ENCODE results near the gene FGD2.

FGD2 gene

GRCh38 chr6:37015532-37015931, 10.1 kb downstream of the FGD2 start:
- DNase-seq (ENCODE audit: low read depth, low spot score) = no peak
- H3K27ac ChIP-seq = no peak overlapping the region

DNA sequence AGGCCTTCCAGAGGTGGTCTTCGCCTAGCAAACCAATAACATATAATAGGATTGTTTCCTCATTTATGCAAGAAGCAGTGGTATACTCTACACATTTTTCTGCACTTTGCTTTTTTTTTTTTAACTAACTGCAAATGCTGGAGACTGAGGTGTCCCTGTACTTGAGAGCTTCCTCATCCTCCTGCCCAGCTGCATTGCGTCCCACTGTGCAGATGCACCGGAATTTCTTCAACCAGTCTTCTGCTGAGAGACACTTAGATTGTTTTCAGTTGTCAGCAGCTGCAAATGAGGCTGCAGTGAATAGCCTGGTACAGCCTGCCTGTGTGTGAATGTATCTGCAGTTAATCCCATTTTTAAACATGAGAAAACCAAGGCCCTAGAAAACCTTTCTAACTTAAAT, 11.5 kb downstream of the FGD2 start:
- no peak for DNase-seq (ENCODE audit: low read depth, low spot score)

GRCh38 chr6:37017606-37018197, 12.2 kb downstream of the FGD2 start:
- H3K27ac ChIP-seq = no peak overlapping the region
- no peak for DNase-seq (ENCODE audit: low read depth, low spot score)

More for the DNA sequence above, 11.5 kb downstream of the FGD2 start:
- H3K27ac ChIP-seq = no peak overlapping the region

DNA sequence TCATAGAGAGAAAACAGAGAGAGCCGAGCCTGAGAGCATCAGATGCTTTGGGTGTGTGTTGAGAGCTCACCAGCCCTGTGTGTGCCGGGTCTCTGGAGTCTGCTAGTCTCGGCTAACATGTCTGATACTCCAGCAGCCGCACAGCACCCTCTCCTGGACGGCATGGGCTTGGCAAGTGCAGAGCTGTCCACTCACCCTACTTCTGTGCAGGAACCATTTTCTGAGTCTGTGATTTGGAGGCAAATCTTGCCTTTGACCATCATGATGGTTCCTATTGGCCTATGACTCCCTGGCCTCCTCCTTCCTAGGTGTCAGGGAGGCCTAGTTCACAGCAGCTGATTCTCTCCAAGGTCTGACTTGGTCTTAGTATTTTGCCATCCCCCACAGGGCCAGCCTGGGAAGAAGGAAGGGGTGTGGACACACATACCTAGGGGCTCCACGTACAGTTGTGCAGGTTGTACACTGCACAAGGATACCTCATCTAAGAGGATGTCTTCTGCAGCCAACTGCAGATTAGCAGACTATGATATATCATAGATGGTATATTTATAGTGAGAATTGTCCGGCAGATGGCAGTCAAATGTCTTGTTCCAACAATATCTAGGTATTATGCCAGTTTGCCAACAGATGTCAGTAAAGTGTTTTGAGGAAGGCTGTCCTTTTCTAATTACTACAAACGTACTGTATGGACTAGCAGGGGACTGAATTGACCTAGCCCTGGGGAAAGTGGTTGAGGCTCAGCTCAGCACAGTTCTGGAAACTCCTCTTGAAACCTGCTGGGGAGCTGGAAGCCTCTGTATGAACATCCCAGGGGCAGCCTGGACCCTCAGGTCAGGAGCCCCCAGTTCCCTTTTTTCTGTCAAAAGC, 13.0 kb downstream of the FGD2 start:
- no peak for DNase-seq (ENCODE audit: low read depth, low spot score)
- H3K27ac ChIP-seq = no peak overlapping the region

DNA sequence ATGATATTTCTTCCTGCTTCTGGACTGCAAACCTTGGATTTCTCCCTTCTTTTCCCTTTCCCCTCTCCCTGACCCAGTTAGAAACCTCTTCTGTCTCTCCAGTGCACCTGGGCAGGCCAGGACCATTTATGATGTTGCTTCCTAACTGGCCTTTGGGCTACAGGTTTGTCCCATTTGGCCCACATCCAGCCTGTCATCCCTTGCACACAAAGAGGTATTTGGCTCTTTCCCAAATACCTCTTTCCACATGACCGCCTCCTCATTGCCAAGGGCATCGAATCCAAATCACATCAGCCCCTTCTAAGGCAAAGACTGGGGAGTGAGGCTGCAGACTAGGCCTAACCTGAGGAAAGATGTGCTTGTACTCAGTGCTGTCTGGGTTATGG, 13.6 kb downstream of the FGD2 start:
- no peak for DNase-seq (ENCODE audit: low read depth, low spot score)
- no peak overlapping the region for H3K27ac ChIP-seq

- no peak for DNase-seq (ENCODE audit: low read depth, low spot score)
- no peak overlapping the region for H3K27ac ChIP-seq
Measured at GRCh38 chr6:37020381-37020780, 14.9 kb downstream of the FGD2 start.

DNA sequence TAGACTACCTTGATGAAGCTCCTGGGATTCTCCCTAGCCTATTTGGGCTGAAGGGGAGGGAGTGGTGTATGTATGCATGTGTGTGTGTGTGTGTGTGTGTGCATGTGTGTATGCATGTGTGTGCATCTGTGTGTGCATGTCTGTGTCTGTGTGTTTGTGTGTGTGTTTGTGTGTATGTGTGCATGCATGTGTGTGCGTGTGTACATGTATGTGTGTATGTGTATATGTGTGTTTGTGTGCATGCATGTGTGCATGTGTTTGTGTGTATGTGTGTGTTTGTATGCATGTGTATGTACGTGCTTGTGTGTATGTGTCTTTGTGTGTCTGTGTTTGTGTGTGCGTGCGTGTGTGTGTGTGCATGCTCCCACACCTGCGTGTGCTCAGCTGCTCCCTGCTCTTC, 15.4 kb downstream of the FGD2 start:
- DNase-seq (ENCODE audit: low read depth, low spot score) = no peak
- H3K27ac ChIP-seq = no peak overlapping the region

DNA sequence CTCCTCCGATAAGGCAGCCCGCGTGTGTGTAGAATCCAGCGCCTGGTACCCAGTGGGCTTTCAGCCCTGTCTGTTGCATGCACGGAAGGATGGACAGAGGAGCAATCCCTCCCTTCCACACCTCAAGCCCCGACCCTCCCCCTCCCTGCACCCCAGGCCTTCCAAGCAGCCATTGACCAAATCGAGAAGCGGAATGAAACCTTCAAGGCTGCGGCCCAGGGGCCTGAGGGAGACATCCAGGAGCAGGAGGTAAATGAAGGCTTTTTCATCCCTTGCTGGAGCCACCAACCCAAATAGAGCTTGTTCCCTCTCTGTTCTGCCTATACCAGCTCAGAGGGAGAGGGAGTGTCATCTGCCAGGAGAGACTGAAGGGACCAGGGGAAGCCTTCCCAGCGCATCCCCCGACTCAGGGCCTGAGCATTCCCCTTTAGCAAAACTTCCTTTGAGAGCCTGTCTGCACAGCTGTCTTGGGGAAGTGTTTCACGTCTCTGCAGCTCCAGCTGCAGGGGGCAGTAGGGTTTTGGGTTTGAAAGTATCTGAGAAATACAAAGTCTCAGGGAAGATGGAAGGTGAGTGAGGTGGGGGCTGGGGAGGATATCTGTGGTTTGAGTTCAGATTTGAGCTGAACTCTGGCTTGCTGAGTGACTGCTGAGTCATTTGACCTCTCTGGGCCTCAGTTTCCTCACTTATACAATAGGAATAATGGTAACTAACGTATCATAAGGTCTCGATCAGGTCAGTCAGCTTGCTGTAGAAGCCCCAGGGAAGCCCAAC, 16.1 kb downstream of the FGD2 start:
- no peak for DNase-seq (ENCODE audit: low read depth, low spot score)
- no peak overlapping the region for H3K27ac ChIP-seq

GRCh38 chr6:37022135-37022863, 16.8 kb downstream of the FGD2 start:
- no peak overlapping the region for H3K27ac ChIP-seq
- no peak for DNase-seq (ENCODE audit: low read depth, low spot score)

- DNase-seq (ENCODE audit: low read depth, low spot score) = peak; percentile 96
Measured at GRCh38 chr6:37024656-37025337, 19.3 kb downstream of the FGD2 start.

DNA sequence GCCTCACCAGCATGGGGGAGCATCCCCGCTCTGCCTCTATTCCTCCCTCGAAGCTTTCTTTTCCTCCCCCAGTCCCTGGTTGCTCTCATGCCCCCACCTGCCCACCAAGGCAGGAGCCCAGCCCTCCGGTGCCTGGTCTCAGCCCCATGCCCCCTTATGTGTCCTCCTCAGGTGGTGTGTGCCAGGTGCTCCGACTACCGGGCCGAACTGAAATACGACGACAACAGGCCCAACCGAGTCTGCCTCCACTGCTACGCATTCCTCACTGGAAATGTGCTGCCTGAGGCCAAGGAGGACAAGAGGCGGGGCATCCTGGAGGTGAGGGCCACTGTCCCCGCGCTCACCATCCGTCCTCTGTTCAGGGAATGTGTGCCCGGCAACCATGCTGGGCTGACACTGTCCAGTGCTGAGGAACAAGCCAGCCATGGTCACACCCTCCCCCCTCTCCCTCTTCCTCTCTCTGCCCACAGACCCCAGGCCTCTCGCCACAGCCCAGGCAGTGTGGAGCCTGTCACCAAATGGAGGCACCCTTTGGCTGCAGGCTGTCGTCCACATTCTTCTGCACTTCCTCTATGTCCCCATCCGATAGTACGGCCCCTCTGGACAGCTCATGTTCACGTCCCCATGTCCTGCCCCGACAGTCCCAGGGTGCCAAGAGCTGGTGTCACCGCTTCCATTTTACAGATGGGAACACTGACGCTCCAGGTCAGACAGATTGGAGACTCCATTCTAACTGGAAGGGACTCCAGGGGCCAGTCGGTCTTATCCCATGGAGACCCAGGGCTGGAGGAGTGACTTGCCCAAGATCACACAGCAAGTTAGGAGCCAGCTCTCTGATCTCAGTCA, 20.4 kb downstream of the FGD2 start:
- no peak for DNase-seq (ENCODE audit: low read depth, low spot score)
- H3K27ac ChIP-seq = peak overlapping the region; percentile 95

More at GRCh38 chr6:37024656-37025337, 19.3 kb downstream of the FGD2 start:
- peak overlapping the region; percentile 95 for H3K27ac ChIP-seq

DNA sequence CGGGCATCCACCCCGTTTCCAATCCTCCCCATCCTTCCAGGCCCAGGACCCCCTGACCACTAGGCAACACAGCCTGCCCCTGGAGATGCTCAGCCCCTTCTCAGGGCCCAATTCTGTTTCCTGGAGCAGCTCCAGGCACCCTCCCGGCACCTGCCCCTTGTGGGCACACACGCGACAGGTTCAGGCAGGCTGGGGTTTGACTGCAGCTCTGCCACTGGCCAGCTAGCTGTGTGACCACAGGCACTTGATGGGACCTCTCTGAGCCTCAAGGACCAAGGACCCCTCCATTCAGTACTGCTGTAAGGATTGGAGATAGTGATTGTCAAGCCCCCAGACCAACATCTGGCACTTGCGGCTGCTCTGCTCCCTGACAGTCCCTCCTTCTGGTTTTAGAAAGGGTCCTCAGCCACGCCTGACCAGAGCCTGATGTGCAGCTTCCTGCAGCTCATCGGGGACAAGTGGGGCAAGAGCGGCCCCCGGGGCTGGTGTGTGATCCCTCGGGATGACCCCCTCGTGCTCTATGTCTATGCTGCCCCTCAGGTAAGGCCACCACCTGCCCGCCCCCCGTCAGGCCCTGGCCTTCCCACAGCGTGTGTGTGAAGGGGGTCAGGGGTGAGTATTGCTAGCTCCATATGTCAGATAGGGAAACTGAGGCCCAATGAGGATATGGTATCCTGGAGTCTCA, 21.7 kb downstream of the FGD2 start:
- DNase-seq (ENCODE audit: low read depth, low spot score) = no peak
- H3K27ac ChIP-seq = no peak overlapping the region

DNA sequence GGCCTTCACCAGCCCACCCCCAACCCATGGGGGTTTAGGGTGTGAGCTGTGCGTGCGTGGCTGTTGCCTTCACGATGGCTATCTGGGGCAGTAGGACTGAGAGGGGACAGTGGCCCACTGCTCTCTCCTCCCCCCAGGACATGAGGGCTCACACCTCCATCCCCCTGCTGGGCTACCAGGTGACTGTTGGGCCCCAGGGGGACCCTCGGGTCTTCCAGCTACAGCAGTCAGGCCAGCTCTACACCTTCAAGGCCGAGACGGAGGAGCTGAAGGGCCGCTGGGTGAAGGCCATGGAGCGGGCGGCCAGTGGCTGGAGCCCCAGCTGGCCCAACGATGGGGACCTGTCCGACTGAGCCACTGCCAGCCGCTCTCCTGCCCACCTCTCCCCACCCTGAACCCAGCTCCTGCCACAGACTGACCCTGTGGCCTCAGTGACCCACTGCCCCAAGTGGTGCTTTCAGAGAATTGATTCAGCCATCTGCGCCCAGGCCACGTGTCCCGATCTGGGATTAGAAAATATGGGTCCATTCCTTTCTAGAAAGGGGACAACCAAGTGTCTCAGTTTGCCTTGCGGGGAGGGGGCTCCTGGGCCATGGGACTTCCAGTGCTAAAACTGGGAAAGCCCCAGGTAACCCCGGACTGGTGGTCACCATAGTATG, 22.5 kb downstream of the FGD2 start:
- DNase-seq (ENCODE audit: low read depth, low spot score) = no peak
- H3K27ac ChIP-seq = no peak overlapping the region

DNA sequence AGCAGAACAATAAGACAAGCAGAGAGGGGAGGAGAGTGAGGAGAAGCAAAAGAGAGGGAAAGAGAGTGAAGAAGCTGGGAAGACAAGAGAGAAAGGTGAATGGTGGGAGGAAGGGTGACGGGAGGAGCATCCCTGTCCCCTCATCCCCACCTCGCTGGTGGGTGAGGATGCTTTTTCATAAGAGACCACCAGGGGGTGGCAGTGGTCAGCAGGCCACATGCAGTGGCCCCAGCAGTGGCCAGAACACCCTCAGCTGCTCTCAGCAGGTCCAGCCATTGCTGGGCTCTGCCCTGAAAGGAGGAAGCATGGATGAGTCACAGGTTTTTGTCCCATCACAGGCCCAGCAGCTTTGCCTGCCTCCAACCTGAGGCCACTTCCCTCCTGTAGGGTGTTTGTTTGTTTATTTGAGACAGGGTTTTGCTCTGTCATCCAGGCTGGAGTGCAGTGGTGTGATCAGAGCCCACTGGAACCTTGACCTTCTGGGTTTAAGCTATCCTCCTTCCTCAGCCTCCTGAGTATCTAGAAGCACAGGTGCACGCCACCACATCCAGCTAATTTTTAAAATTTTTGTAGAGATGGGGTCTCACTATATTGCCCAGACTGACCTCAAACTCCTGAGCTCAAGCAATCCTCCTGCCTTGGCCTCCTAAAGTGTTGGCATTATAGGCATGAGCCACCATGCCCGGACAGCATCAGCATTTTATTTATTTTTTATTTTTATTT, 24.0 kb downstream of the FGD2 start:
- H3K27ac ChIP-seq = peak overlapping the region; percentile 47
- no peak for DNase-seq (ENCODE audit: low read depth, low spot score)

GRCh38 chr6:37030599-37030998, 25.1 kb downstream of the FGD2 start:
- DNase-seq (ENCODE audit: low read depth, low spot score) = no peak
- H3K27ac ChIP-seq = no peak overlapping the region

GRCh38 chr6:37032239-37032638, 26.8 kb downstream of the FGD2 start:
- DNase-seq (ENCODE audit: low read depth, low spot score) = no peak
- H3K27ac ChIP-seq = no peak overlapping the region

DNA sequence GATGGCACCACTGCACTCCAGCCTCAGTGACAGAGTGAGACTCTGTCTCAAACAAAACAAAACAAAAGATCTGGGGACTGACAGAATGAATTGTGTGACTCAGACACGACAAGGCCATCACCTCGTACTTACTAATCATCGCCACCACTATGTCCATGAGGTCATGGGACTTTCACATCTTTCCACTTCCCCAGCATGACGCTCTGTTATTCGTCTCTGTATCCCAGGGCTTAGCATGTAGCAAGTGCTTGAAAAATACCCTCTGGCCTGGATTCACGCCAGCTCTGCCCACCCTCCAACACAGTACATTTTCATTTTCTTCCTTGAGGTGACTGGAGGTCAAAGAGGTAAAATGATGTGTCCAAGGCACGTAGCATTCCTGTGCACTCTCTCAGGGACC, 27.8 kb downstream of the FGD2 start:
- no peak for DNase-seq (ENCODE audit: low read depth, low spot score)
- H3K27ac ChIP-seq = no peak overlapping the region

Measured in epithelial cell of prostate (primary cell).